Spleen (tissue), 7 donors: ENCODE results near the gene WDR47.
"Not testable (repeated sequence)": the region's sequence is repeated elsewhere in the genome, so short reads cannot be mapped to it uniquely, and the experiment has no call there.

Experiments
- POLR2A ChIP-seq, 3 donors: fragments of 450-650 bp; IDR thresholded peaks; one replicate each; pipeline ENCODE4 v1.5.1; 2017; ENCODE audit warnings: antibody characterized with exemption in 3 of 3, mild to moderate bottlenecking in 1 of 3
- POLR2AphosphoS5 ChIP-seq, 3 donors: sonication (generic); formaldehyde crosslinking; IDR thresholded peaks; one replicate each; pipeline ENCODE4 v1.5.1; 2017; ENCODE audit warnings: antibody characterized with exemption in 3 of 3
- TF ChIP-seq, protein P1 (sequence below), 11 experiments: fragments of 200-600 bp in 7 of 11; fragments of 450-650 bp in 4 of 11; sonication (generic) in 4 of 11; IDR thresholded peaks in 8 of 11; conservative IDR thresholded peaks in 3 of 11; 1 replicate in 7 of 11; 2 replicates in 4 of 11; pipeline versions ENCODE4 v1.4.0 to v1.8.0; 2016 to 2021; ENCODE audit warnings: antibody characterized with exemption in 11 of 11, inconsistent platforms in 4 of 11, mild to moderate bottlenecking in 1 of 11
- donor health status: DM: no; HTN: no; CAD: no; lungs with moderate emphysema.
- donor health status: DM: no; HTN: no; CAD: no.
- donor health status: DM: no; HTN: no; CAD: no.

DNA sequence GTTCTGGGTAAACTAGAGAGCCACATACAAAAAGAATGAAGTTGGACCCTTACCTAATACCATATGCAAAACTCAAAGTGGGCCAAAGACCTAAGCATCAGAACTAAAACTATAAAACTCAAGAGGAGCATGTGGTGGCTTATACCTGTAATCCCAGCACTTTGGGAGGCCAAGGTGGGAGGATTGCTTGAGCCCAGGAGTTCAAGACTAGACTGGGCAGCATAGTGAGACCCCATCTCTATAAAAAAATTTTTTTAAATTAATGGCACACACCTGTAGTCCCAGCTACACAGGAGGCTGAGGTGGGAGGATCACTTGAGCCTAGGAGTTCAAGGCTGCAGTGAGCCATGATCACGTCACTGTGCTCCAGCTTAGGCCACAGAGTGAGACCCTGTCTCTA, 114.3 kb downstream of the WDR47 start:
- TF ChIP-seq, protein P1, sequence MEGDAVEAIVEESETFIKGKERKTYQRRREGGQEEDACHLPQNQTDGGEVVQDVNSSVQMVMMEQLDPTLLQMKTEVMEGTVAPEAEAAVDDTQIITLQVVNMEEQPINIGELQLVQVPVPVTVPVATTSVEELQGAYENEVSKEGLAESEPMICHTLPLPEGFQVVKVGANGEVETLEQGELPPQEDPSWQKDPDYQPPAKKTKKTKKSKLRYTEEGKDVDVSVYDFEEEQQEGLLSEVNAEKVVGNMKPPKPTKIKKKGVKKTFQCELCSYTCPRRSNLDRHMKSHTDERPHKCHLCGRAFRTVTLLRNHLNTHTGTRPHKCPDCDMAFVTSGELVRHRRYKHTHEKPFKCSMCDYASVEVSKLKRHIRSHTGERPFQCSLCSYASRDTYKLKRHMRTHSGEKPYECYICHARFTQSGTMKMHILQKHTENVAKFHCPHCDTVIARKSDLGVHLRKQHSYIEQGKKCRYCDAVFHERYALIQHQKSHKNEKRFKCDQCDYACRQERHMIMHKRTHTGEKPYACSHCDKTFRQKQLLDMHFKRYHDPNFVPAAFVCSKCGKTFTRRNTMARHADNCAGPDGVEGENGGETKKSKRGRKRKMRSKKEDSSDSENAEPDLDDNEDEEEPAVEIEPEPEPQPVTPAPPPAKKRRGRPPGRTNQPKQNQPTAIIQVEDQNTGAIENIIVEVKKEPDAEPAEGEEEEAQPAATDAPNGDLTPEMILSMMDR (IDR thresholded peaks at IDR 0.05 in 8 of 11, conservative IDR thresholded peaks at IDR 0.05 in 3 of 11), result not testable (repeated sequence)
- not testable (repeated sequence) for TF ChIP-seq POLR2A, POLR2AphosphoS5 (IDR thresholded peaks at IDR 0.05)
